Neural cell (in vitro differentiated cells): Measurements from ENCODE around the gene OXNAD1. TPM values are rescaled to one million over a fixed set of nuclear protein-coding genes. Genes with fewer than 3 reads are reported as not detected.

Source experiments
- H2AFZ ChIP-seq: fragments of 200-600, 300-800 bp; sonication (generic), shearing (Covaris generic); 2 replicates; pipeline ENCODE4 v1.6.0; 2014; ENCODE audit warnings: low read depth, mild to moderate bottlenecking, antibody characterized with exemption, low read length, moderate library complexity
- H3F3A ChIP-seq: fragments of 200-600 bp; shearing (Covaris generic); 2 replicates; pipeline ENCODE4 v1.6.1; 2016; ENCODE audit warnings: mild to moderate bottlenecking, moderate library complexity, mixed read lengths, antibody characterized with exemption, low read length; ENCODE audit not compliant: insufficient read depth, poor library complexity, severe bottlenecking
- H3K27ac ChIP-seq: fragments of 200-600, 300-800 bp; sonication (generic), shearing (Covaris generic); 2 replicates; pipeline ENCODE4 v1.5.1; 2014; ENCODE audit warnings: mild to moderate bottlenecking, low read length, moderate library complexity
- H3K27me3 ChIP-seq: fragments of 300-800, 200-600 bp; sonication (generic), shearing (Covaris generic); 2 replicates; pipeline ENCODE4 v1.6.0; 2014; ENCODE audit warnings: mild to moderate bottlenecking, low read depth, low read length, moderate library complexity; ENCODE audit not compliant: insufficient read depth
- H3K36me3 ChIP-seq: fragments of 300-800, 200-600 bp; sonication (generic), shearing (Covaris generic); 2 replicates; pipeline ENCODE4 v1.5.1; 2014; ENCODE audit warnings: mild to moderate bottlenecking, antibody characterized with exemption, low read length, moderate library complexity; ENCODE audit not compliant: insufficient read depth
- H3K4me2 ChIP-seq: fragments of 300-800, 200-600 bp; sonication (generic), shearing (Covaris generic); 2 replicates; pipeline ENCODE4 v1.6.0; 2014; ENCODE audit warnings: mild to moderate bottlenecking, low read length
- H3K4me3 ChIP-seq: fragments of 300-800, 200-600 bp; sonication (generic), shearing (Covaris generic); 2 replicates; pipeline ENCODE4 v1.5.1; 2014; ENCODE audit warnings: mild to moderate bottlenecking, low read length, moderate library complexity
- H3K79me2 ChIP-seq: fragments of 200-600 bp; shearing (Covaris generic); replicated peaks from 2 replicates; pipeline ENCODE4 v1.6.0; 2014; ENCODE audit warnings: mild to moderate bottlenecking, low read length, moderate library complexity; ENCODE audit not compliant: insufficient read depth
- H3K9ac ChIP-seq: fragments of 300-800, 200-600 bp; sonication (generic), shearing (Covaris generic); 2 replicates; pipeline ENCODE4 v1.6.1; 2016; ENCODE audit warnings: mild to moderate bottlenecking, low read length, mixed read lengths
- H3K9me2 ChIP-seq: fragments of 200-600 bp; shearing (Covaris generic); 2 replicates; pipeline ENCODE4 v1.6.1; 2016; ENCODE audit warnings: mild to moderate bottlenecking, low read length, mixed read lengths; ENCODE audit not compliant: insufficient read depth
- H3K9me3 ChIP-seq: fragments of 200-600, 300-800 bp; sonication (generic), shearing (Covaris generic); 2 replicates; pipeline ENCODE4 v1.6.1; 2016; ENCODE audit warnings: mild to moderate bottlenecking, mixed run types, low read length, moderate library complexity, mixed read lengths
- H4K20me1 ChIP-seq: fragments of 200-600 bp; shearing (Covaris generic); 2 replicates; pipeline ENCODE4 v1.6.1; 2016; ENCODE audit warnings: mild to moderate bottlenecking, mixed run types; ENCODE audit not compliant: insufficient read depth
- EP300 ChIP-seq: fragments of 450-650 bp; conservative IDR thresholded peaks from 2 replicates; pipeline ENCODE4 v1.6.1; 2014; ENCODE audit warnings: antibody characterized with exemption, mild to moderate bottlenecking, moderate library complexity; ENCODE audit not compliant: poor library complexity, severe bottlenecking
- EZH2 ChIP-seq: fragments of 200-600, 300-800 bp; shearing (Covaris generic), sonication (generic); IDR thresholded peaks from 2 replicates; pipeline ENCODE4 v1.6.1; 2014; ENCODE audit warnings: antibody characterized with exemption, low read length, borderline replicate concordance, mild to moderate bottlenecking; ENCODE audit not compliant: insufficient read depth, poor library complexity, severe bottlenecking
- MXI1 ChIP-seq: fragments of 450-650 bp; conservative IDR thresholded peaks from 2 replicates; pipeline ENCODE4 v1.6.1; 2014; ENCODE audit warnings: antibody characterized with exemption, mild to moderate bottlenecking; ENCODE audit not compliant: poor library complexity, severe bottlenecking
- POLR2AphosphoS5 ChIP-seq: IDR thresholded peaks from 2 replicates; pipeline ENCODE4 v1.6.1; 2012
- RAD21 ChIP-seq: fragments of 450-650 bp; conservative IDR thresholded peaks from 2 replicates; pipeline ENCODE4 v1.6.1; 2014; ENCODE audit warnings: antibody characterized with exemption, mild to moderate bottlenecking, moderate library complexity
- SMC3 ChIP-seq: fragments of 450-650 bp; conservative IDR thresholded peaks from 2 replicates; pipeline ENCODE4 v1.6.1; 2014; ENCODE audit warnings: antibody characterized with exemption, mild to moderate bottlenecking, moderate library complexity; ENCODE audit not compliant: poor library complexity
- TAF1 ChIP-seq: IDR thresholded peaks from 2 replicates; pipeline ENCODE4 v1.6.1; 2012; ENCODE audit warnings: low read depth
- polyA plus RNA-seq: library from polyadenylated mRNA; depleted of rRNA; stranded (reverse); fragments of >200 nt; gene quantifications from 2 replicates; pipeline ENCODE4 v1.2.3, GENCODE V29; 2014
- TF ChIP-seq, protein P1 (sequence below): fragments of 450-650 bp; IDR thresholded peaks from 2 replicates; pipeline ENCODE4 v1.5.1; 2014; ENCODE audit warnings: antibody characterized with exemption, mild to moderate bottlenecking, moderate library complexity; ENCODE audit not compliant: poor library complexity, severe bottlenecking
- TF ChIP-seq, protein P2 (sequence below): IDR thresholded peaks from 2 replicates; pipeline ENCODE4 v1.6.1; 2012; ENCODE audit warnings: borderline replicate concordance

The OXNAD1 gene
- polyA plus RNA-seq, 1 donor from 2014 or later = 16.4 TPM

- TF ChIP-seq, protein P1, sequence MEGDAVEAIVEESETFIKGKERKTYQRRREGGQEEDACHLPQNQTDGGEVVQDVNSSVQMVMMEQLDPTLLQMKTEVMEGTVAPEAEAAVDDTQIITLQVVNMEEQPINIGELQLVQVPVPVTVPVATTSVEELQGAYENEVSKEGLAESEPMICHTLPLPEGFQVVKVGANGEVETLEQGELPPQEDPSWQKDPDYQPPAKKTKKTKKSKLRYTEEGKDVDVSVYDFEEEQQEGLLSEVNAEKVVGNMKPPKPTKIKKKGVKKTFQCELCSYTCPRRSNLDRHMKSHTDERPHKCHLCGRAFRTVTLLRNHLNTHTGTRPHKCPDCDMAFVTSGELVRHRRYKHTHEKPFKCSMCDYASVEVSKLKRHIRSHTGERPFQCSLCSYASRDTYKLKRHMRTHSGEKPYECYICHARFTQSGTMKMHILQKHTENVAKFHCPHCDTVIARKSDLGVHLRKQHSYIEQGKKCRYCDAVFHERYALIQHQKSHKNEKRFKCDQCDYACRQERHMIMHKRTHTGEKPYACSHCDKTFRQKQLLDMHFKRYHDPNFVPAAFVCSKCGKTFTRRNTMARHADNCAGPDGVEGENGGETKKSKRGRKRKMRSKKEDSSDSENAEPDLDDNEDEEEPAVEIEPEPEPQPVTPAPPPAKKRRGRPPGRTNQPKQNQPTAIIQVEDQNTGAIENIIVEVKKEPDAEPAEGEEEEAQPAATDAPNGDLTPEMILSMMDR = no peak
Observed at GRCh38 chr3:16229681-16230080, 35.3 kb upstream of the OXNAD1 start (continued).

- no peaks in the 10 kb centered on the region for H4K20me1 ChIP-seq
- H3K9ac ChIP-seq = no peak overlapping the region
- H3K4me3 ChIP-seq = no peak overlapping the region
- H3F3A ChIP-seq = no peaks in the 10 kb centered on the region
- no peak for TF ChIP-seq EP300
- TF ChIP-seq POLR2AphosphoS5 = no peak
- TF ChIP-seq, protein P1 = no peak
- TF ChIP-seq, protein P2, sequence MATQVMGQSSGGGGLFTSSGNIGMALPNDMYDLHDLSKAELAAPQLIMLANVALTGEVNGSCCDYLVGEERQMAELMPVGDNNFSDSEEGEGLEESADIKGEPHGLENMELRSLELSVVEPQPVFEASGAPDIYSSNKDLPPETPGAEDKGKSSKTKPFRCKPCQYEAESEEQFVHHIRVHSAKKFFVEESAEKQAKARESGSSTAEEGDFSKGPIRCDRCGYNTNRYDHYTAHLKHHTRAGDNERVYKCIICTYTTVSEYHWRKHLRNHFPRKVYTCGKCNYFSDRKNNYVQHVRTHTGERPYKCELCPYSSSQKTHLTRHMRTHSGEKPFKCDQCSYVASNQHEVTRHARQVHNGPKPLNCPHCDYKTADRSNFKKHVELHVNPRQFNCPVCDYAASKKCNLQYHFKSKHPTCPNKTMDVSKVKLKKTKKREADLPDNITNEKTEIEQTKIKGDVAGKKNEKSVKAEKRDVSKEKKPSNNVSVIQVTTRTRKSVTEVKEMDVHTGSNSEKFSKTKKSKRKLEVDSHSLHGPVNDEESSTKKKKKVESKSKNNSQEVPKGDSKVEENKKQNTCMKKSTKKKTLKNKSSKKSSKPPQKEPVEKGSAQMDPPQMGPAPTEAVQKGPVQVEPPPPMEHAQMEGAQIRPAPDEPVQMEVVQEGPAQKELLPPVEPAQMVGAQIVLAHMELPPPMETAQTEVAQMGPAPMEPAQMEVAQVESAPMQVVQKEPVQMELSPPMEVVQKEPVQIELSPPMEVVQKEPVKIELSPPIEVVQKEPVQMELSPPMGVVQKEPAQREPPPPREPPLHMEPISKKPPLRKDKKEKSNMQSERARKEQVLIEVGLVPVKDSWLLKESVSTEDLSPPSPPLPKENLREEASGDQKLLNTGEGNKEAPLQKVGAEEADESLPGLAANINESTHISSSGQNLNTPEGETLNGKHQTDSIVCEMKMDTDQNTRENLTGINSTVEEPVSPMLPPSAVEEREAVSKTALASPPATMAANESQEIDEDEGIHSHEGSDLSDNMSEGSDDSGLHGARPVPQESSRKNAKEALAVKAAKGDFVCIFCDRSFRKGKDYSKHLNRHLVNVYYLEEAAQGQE = no peak
- no peak for TF ChIP-seq SMC3
- TF ChIP-seq RAD21 = no peak
- TF ChIP-seq EZH2 = no peak
- TF ChIP-seq MXI1 = no peak
- no peak for TF ChIP-seq TAF1
- no peaks in the 10 kb centered on the region for H3K9me2 ChIP-seq
- H2AFZ ChIP-seq = no peak overlapping the region
- H3K9me3 ChIP-seq = no peaks in the 10 kb centered on the region
- H3K36me3 ChIP-seq = no peaks in the 10 kb centered on the region
- H3K4me2 ChIP-seq = no peak overlapping the region
- H3K27ac ChIP-seq = no peak overlapping the region
- H3K27me3 ChIP-seq = no peaks in the 10 kb centered on the region
- no peaks in the 10 kb centered on the region for H3K79me2 ChIP-seq
Observed at GRCh38 chr3:16231983-16232382, 33.0 kb upstream of the OXNAD1 start.

GRCh38 chr3:16233806-16234205 lies 31.2 kb upstream of the OXNAD1 start:
- H3K4me2 ChIP-seq = no peak overlapping the region
- no peak overlapping the region for H3K9ac ChIP-seq
- H3K9me2 ChIP-seq = no peaks in the 10 kb centered on the region
- H3F3A ChIP-seq = no peaks in the 10 kb centered on the region
- H3K27ac ChIP-seq = no peak overlapping the region
- H2AFZ ChIP-seq = no peak overlapping the region
- no peak overlapping the region for H3K4me3 ChIP-seq
- TF ChIP-seq, protein P2 = no peak
- no peaks in the 10 kb centered on the region for H3K36me3 ChIP-seq
- no peaks in the 10 kb centered on the region for H3K27me3 ChIP-seq
- no peaks in the 10 kb centered on the region for H4K20me1 ChIP-seq
- no peaks in the 10 kb centered on the region for H3K9me3 ChIP-seq
- H3K79me2 ChIP-seq = no peaks in the 10 kb centered on the region
